Metanephros (tissue), 1 donor: ENCODE data around the gene PNMA8A. TPM values are rescaled to one million over a fixed set of nuclear protein-coding genes. Genes with fewer than 3 reads are reported as not detected.

Source experiments
- total RNA-seq: library from RNA; depleted of rRNA; stranded (reverse); fragments of >200 nt; gene quantifications from one replicate; pipeline ENCODE4 v1.2.3, GENCODE V29; 2014

Gene PNMA8A
- 44.5 TPM for total RNA-seq

DNA sequence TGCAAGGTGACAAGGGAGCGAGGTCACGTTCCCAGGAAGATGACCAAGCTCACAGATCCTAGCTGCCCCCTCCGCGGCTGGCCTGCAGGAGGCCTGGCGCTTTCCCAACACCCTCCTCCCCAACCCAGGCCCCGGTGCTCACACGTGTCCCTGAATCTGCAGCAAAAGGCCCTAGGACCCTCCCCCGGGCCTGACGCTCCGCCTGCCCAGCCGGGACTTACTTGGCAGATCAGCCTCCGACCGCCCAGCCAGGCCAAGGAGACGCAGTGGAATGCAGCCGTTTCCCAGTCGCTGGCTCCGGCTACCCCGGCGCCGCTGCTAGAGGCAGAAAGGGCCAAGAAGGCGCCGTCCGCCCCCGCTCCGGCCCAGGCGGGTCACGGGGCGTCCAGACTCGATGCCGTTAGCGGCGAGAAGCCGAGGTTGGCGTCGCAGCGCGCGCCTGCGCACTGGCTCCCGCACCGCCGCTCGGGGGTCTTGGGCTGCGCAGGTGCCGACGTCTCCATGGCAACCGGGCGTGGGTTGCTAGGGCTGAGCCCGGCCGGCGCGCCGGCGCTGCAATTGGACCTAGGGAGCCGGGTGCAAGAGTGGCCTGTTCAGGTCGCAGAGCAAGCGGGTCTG, at the start of gene PNMA8A:
PNMA8A (minus strand) TSS at position 448 of the 618 bp plus-strand sequence. CDS start 528 bp downstream, outside the sequence.

DNA sequence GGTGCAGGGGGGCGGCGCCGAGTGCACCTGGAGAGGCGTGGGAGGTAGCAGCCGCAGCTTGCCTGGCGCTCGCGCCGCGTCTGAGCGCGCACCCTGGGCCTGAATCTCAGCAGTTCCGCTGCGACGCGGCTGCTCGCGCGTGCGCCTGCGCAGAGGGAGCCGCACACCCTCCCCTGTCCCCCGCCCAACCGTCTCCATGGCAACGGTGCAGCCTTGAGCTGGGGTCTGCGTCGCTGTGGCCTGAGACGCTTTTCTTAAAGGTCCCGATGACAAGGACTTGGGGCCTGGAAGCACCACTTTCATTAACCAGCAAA, 24.4 kb upstream of the PNMA8A start, which contains the start of gene PNMA8B:
PNMA8B (minus strand) TSS at position 82 of the 314 bp plus-strand sequence. CDS start 402 bp downstream, outside the sequence.

DNA sequence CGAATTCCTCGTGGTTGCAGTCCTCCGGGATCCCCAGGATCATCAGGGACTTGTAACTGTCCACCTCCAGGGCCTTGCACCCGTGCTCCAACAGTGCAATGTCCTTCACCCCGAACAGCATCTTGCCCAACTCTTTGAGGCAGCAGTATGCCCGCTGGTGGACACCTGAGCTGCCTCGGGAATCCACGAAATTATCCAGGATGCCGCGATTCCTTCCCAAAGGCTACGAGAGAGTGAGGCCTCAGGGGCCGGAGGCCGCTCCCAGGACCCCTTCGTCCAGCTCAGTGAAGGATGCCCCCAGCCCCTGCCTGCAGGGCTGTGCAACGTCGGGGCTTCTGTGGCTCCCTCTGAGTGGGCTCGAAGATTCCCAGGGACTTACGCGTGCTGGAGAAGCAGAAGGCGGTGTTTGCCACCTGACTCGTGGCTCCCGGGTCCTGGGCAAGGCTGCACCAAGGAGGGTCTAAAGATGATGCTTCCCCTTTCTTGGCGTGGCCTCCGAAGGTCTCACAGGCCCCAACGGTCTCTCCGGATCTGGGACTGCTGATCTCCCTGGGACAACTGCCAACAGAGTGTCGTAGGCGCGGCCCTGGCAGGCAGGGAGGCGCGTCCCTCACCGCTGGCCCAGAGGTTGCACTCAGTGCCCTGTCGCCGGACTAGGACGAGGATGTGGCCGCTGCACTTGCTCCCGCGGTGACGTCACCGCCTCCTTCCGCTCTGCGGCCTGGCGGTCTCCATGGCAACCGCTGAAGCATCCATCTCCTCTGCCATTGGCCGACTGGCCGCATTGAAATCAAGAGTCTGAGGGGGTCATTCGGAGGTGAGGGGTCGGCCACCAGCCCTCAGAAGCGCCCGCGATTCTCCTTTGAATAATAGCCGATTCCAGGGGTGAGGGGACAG, 42.9 kb downstream of the PNMA8A start, which contains the start of gene PNMA8C:
PNMA8C (minus strand) TSS at position 698 of the 897 bp plus-strand sequence; CDS start at position 121, 577 bp downstream.

Other genes starting within 250 kb of the PNMA8A start
- gene IGFL1, start 241.8 kb downstream of the PNMA8A start, total RNA-seq: not detected
- 194 TPM for gene HIF3A, start 174.5 kb downstream of the PNMA8A start, total RNA-seq
- gene PPP5C, start 124.5 kb downstream of the PNMA8A start, total RNA-seq: 66.6 TPM
- 62.2 TPM for gene CCDC8, start 58.0 kb downstream of the PNMA8A start, total RNA-seq
- gene PNMA8C, start 42.6 kb downstream of the PNMA8A start, total RNA-seq: 0.53 TPM
- gene PNMA8B, start 24.3 kb upstream of the PNMA8A start, total RNA-seq: 7.2 TPM
- 165 TPM for gene CALM3, start 129.8 kb upstream of the PNMA8A start, total RNA-seq
- gene PTGIR, start 153.5 kb upstream of the PNMA8A start, total RNA-seq: 8.3 TPM
- not detected for gene GNG8, start 164.6 kb upstream of the PNMA8A start, total RNA-seq
- 28.4 TPM for gene DACT3, start 189.6 kb upstream of the PNMA8A start, total RNA-seq
- 47.6 TPM for gene PRKD2, start 245.6 kb upstream of the PNMA8A start, total RNA-seq